Endothelial cell of umbilical vein (primary cell): ENCODE results near the gene GRK4.

Experiments used
- EZH2 ChIP-seq: IDR thresholded peaks from 2 replicates; pipeline ENCODE4 v1.6.1; 2012; ENCODE audit warnings: borderline replicate concordance, low read depth, mild to moderate bottlenecking, moderate library complexity, low read length, inconsistent platforms; ENCODE audit not compliant: severe bottlenecking
- JUN ChIP-seq: IDR thresholded peaks from 2 replicates; pipeline ENCODE4 v1.6.1; 2011; ENCODE audit warnings: borderline replicate concordance, low read depth; ENCODE audit not compliant: insufficient read length, insufficient read depth
- MAX ChIP-seq: IDR thresholded peaks from 2 replicates; pipeline ENCODE4 v1.6.1; 2011; ENCODE audit not compliant: insufficient read depth, insufficient read length
- POLR2AphosphoS5 ChIP-seq: IDR thresholded peaks from 2 replicates; pipeline ENCODE4 v1.6.1; 2012; ENCODE audit warnings: low read depth, mild to moderate bottlenecking, control low read depth, low read length, moderate library complexity; ENCODE audit not compliant: insufficient read depth
- TF ChIP-seq, protein P1 (sequence below), 2 donors: IDR thresholded peaks; 1 replicate in 1 of 2; 2 replicates in 1 of 2; pipeline ENCODE4 v1.5.1; 2011; ENCODE audit warnings: low read length in 2 of 2, mild to moderate bottlenecking in 2 of 2, moderate library complexity in 2 of 2, control low read depth in 1 of 2, inconsistent platforms in 1 of 2, low read depth in 1 of 2; ENCODE audit not compliant: insufficient read depth in 1 of 2; ENCODE audit errors: extremely low read depth in 1 of 2

GRCh38 chr4:3037957-3038461, 74.6 kb downstream of the GRK4 start:
- TF ChIP-seq, protein P1, sequence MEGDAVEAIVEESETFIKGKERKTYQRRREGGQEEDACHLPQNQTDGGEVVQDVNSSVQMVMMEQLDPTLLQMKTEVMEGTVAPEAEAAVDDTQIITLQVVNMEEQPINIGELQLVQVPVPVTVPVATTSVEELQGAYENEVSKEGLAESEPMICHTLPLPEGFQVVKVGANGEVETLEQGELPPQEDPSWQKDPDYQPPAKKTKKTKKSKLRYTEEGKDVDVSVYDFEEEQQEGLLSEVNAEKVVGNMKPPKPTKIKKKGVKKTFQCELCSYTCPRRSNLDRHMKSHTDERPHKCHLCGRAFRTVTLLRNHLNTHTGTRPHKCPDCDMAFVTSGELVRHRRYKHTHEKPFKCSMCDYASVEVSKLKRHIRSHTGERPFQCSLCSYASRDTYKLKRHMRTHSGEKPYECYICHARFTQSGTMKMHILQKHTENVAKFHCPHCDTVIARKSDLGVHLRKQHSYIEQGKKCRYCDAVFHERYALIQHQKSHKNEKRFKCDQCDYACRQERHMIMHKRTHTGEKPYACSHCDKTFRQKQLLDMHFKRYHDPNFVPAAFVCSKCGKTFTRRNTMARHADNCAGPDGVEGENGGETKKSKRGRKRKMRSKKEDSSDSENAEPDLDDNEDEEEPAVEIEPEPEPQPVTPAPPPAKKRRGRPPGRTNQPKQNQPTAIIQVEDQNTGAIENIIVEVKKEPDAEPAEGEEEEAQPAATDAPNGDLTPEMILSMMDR (IDR thresholded peaks at IDR 0.05; ENCODE audit: extremely low read depth in 1 of 2, insufficient read depth in 1 of 2, low read depth in 1 of 2, low read length in 2 of 2) = no peak
- TF ChIP-seq MAX = no peak
- TF ChIP-seq JUN = no peak
- no peak for TF ChIP-seq POLR2AphosphoS5
- no peak for TF ChIP-seq EZH2
